Fibroblast of mammary gland (primary cell): ENCODE data around the gene GPR142.
A peak's percentile ranks its signal among the peaks of the same experiment; 100 is the strongest.

ENCODE experiments used
- DNase-seq: peaks from one replicate; pipeline ENCODE4 v3.0.0-alpha.2; 2010; ENCODE audit warnings: low read depth
- H3K4me3 ChIP-seq: 2 replicates; pipeline ENCODE4 v1.5.1; 2011; ENCODE audit warnings: low read depth, mild to moderate bottlenecking, low read length, moderate library complexity; ENCODE audit not compliant: control insufficient read depth
- TF ChIP-seq, protein P1 (sequence below): conservative IDR thresholded peaks from 2 replicates; pipeline ENCODE4 v1.5.1; 2011; ENCODE audit warnings: low read depth, low read length, inconsistent platforms; ENCODE audit not compliant: control insufficient read depth, insufficient read depth

GPR142 gene

GRCh38 chr17:74386386-74386785, 19.1 kb downstream of the GPR142 start:
- DNase-seq = peak; percentile 79
- H3K4me3 ChIP-seq = no peak overlapping the region
- TF ChIP-seq, protein P1, sequence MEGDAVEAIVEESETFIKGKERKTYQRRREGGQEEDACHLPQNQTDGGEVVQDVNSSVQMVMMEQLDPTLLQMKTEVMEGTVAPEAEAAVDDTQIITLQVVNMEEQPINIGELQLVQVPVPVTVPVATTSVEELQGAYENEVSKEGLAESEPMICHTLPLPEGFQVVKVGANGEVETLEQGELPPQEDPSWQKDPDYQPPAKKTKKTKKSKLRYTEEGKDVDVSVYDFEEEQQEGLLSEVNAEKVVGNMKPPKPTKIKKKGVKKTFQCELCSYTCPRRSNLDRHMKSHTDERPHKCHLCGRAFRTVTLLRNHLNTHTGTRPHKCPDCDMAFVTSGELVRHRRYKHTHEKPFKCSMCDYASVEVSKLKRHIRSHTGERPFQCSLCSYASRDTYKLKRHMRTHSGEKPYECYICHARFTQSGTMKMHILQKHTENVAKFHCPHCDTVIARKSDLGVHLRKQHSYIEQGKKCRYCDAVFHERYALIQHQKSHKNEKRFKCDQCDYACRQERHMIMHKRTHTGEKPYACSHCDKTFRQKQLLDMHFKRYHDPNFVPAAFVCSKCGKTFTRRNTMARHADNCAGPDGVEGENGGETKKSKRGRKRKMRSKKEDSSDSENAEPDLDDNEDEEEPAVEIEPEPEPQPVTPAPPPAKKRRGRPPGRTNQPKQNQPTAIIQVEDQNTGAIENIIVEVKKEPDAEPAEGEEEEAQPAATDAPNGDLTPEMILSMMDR = no peak

DNA sequence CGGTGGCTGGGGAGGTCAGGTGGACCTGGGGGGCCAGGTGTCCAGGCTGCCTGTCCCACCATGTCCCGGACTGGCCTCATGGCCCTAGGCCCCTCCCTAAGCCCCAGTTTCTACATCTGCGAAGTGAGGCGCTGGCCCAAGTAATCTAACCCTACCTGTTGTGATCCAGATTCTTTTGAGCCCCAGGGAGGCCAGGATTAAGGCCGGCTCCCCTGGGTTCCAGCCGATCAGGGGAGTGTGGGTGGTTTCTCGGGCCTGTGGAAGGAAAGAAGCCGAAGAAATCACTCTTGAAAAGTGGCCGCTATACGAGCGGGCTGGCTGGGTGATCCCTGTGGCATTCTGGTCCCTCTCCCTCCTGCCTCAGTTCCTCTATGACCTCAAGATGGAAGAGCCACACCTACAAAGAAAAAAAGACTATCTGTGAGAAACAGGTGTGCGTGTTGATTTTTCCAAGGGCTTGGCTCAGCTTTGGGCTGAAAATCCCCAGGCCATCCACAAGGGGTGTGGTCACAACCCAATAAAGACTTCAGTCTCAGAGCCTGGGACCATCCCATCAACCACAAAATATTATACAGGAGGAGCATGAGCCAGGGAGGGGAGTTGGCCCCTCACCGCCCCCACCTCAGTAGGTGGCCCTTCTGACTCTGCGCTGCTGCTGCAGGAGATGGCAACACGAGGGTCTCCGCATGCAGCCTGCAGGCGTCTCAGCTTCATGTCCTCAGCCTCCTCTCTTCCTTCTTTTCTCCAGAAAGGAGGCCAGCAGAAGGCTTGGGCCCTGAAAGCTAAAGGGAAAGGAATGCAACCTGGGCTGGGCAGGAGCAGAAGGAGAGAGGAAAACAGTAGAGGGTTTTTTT, 20.3 kb downstream of the GPR142 start:
- H3K4me3 ChIP-seq = no peak overlapping the region
- TF ChIP-seq, protein P1 = no peak
- no peak for DNase-seq

DNA sequence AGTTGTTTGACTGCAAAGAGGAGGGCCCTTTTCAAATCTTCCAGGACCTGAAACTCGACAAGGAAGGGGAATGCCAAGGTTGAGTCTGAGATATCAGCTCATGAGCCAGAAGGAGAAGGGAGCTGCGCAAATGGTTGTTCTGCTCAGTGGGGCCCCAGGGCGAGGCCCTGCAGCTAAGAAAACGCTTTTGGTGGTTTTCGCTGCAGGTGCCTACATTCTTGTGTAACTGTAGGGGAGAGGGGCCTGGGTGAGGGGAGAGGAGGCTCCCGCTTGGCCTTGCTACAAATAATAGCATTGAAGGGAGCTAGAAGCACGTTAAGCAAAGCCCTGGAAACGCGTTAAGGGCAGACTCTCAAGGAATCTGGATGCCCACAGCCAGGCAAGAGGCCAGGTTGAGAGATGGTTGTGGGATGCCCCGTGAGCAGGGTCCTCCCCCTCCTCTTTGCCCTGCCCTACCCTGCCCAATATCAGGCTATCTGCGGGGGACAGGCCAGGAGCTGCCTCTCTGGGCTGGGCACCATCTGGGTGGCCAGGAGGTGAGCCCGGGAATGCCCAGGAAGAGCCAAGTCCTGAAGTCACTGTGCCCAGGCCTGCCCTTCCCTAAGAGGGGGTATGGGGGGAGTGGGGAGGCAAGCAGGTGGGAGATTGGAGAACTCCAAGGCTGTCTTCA, 21.9 kb downstream of the GPR142 start:
- DNase-seq = no peak
- no peak overlapping the region for H3K4me3 ChIP-seq
- TF ChIP-seq, protein P1 = no peak

DNA sequence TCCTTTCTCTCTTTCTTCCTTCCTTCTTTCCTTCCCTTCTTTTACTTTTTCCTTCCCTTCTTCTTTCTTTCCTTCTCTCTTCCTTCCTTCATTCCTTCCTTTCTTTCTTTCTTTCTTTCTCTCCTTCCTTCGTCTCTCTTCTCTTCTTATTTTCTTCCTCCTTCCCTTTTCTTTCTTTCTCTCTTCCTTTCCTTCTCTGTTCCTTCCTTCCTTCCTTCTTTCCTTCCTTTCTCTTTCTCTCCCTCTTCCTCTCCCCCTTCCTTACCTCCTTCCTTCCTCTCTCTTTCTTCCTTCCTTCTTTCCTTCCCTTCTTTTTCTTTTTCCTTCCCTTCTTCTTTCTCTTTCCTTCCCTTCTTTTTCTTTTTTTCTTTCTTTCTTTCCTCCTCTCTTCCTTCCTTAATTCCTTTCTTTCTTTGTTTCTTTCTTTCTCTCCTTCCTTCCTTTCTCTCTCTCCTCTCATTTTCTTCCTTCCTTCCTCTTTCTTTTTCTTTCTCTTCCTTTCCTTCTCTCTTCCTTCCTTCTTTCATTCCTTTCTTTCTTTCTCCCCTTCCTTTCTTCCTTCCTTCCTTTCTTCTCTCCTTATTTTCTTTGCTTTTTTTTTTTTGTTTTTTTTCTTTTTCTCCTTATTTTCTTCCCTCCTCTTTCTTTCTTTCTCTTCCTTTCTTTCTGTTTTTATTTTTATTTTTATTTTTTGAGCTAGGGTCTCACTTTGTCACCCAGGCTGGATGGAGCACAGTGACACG, 22.8 kb downstream of the GPR142 start:
- no peak for DNase-seq
- H3K4me3 ChIP-seq = no peak overlapping the region
- TF ChIP-seq, protein P1 = no peak

GRCh38 chr17:74390680-74391653, 23.7 kb downstream of the GPR142 start:
- TF ChIP-seq, protein P1 = no peak
- no peak overlapping the region for H3K4me3 ChIP-seq
- DNase-seq = no peak

DNA sequence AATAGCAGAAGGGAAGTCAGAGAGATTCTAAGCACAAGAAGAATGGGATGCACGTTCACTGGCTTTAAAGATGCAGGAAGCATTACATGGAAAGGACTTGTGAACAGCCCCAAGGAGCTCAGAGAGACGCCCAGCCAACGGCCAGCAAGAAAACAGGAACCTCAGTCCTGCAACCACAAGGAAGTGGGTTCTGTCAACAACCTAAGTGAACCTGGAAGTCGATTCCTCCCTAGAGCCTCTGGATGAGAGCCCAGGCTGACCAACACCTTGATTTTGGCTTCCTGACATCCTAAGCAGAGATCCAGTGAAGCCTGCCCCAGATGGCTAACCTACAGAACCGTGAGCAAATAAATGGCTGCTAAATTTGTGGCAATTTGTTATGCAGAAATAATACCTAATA, 24.5 kb downstream of the GPR142 start:
- no peak for DNase-seq
- H3K4me3 ChIP-seq = no peak overlapping the region
- TF ChIP-seq, protein P1 = no peak
